ENCODE measurements around the gene ZFPL1.

The ZFPL1 gene

GRCh38 chr11:65089621-65090020, 5.6 kb downstream of the ZFPL1 start:
- TF ChIP-seq MYC (IDR thresholded peaks at IDR 0.05; ENCODE audit: low read depth, low read length) (no peak), CTCF (IDR thresholded peaks at IDR 0.05; ENCODE audit: low read depth, low read length) (no peak), MAX (IDR thresholded peaks at IDR 0.05; ENCODE audit: low read depth, low read length) (no peak), POLR2A (IDR thresholded peaks at IDR 0.05; ENCODE audit: extremely low read depth, insufficient read length) (no peak)
- DNase-seq (ENCODE audit: low read depth): no peak
- no peak overlapping the region for H3K4me3 ChIP-seq (ENCODE audit: low read depth, low read length)

- TF ChIP-seq MYC (IDR thresholded peaks at IDR 0.05; ENCODE audit: low read depth, low read length) (no peak), MAX (IDR thresholded peaks at IDR 0.05; ENCODE audit: low read depth, low read length) (no peak), POLR2A (IDR thresholded peaks at IDR 0.05; ENCODE audit: extremely low read depth, insufficient read length) (no peak), CTCF (IDR thresholded peaks at IDR 0.05; ENCODE audit: low read depth, low read length) (no peak)
- H3K4me3 ChIP-seq (ENCODE audit: low read depth, low read length): no peak overlapping the region
- DNase-seq (ENCODE audit: low read depth): no peak
These were observed 6.6 kb downstream of the ZFPL1 start for GRCh38 chr11:65090628-65091027.

- peak overlapping the region; percentile 92 for H3K4me3 ChIP-seq (ENCODE audit: low read depth, low read length)
- no peak for DNase-seq (ENCODE audit: low read depth)
- no peak for TF ChIP-seq CTCF (IDR thresholded peaks at IDR 0.05; ENCODE audit: low read depth, low read length)
- TF ChIP-seq MYC (IDR thresholded peaks at IDR 0.05; ENCODE audit: low read depth, low read length): no peak
- no peak for TF ChIP-seq POLR2A (IDR thresholded peaks at IDR 0.05; ENCODE audit: extremely low read depth, insufficient read length)
- TF ChIP-seq MAX (IDR thresholded peaks at IDR 0.05; ENCODE audit: low read depth, low read length): no peak
These were observed 11.4 kb downstream of the ZFPL1 start for GRCh38 chr11:65095427-65095826.

GRCh38 chr11:65095974-65096806, 12.2 kb downstream of the ZFPL1 start, which contains the start of gene VPS51:
TSS of gene VPS51 (plus strand) at chr11:65096214. CDS start at chr11:65096251, 37 bp downstream.
- TF ChIP-seq MAX (IDR thresholded peaks at IDR 0.05; ENCODE audit: low read depth, low read length): peak; percentile 69
- TF ChIP-seq POLR2A (IDR thresholded peaks at IDR 0.05; ENCODE audit: extremely low read depth, insufficient read length): peak; percentile 78
- TF ChIP-seq CTCF (IDR thresholded peaks at IDR 0.05; ENCODE audit: low read depth, low read length): no peak
- TF ChIP-seq MYC (IDR thresholded peaks at IDR 0.05; ENCODE audit: low read depth, low read length): peak; percentile 90
- DNase-seq (ENCODE audit: low read depth): peak; percentile 95
- H3K4me3 ChIP-seq (ENCODE audit: low read depth, low read length): peak within 1 kb of the TSS; percentile 92

GRCh38 chr11:65096926-65097325, 12.9 kb downstream of the ZFPL1 start:
- peak overlapping the region; percentile 92 for H3K4me3 ChIP-seq (ENCODE audit: low read depth, low read length)
- TF ChIP-seq MYC (IDR thresholded peaks at IDR 0.05; ENCODE audit: low read depth, low read length) (no peak), MAX (IDR thresholded peaks at IDR 0.05; ENCODE audit: low read depth, low read length) (no peak), POLR2A (IDR thresholded peaks at IDR 0.05; ENCODE audit: extremely low read depth, insufficient read length) (no peak), CTCF (IDR thresholded peaks at IDR 0.05; ENCODE audit: low read depth, low read length) (no peak)
- DNase-seq (ENCODE audit: low read depth): no peak
